GM19193 (cell line): ENCODE measurements around the gene PRODH2.

Source experiments
- POLR2A ChIP-seq: IDR thresholded peaks from 4 replicates; pipeline ENCODE4 v1.6.1; 2011; ENCODE audit not compliant: insufficient read depth, insufficient read length; ENCODE audit errors: extremely low read depth

PRODH2 gene

GRCh38 chr19:35846038-35846668, 33.5 kb upstream of the PRODH2 start:
- no peak for TF ChIP-seq POLR2A

GRCh38 chr19:35845215-35846037, 32.8 kb upstream of the PRODH2 start:
- no peak for TF ChIP-seq POLR2A

DNA sequence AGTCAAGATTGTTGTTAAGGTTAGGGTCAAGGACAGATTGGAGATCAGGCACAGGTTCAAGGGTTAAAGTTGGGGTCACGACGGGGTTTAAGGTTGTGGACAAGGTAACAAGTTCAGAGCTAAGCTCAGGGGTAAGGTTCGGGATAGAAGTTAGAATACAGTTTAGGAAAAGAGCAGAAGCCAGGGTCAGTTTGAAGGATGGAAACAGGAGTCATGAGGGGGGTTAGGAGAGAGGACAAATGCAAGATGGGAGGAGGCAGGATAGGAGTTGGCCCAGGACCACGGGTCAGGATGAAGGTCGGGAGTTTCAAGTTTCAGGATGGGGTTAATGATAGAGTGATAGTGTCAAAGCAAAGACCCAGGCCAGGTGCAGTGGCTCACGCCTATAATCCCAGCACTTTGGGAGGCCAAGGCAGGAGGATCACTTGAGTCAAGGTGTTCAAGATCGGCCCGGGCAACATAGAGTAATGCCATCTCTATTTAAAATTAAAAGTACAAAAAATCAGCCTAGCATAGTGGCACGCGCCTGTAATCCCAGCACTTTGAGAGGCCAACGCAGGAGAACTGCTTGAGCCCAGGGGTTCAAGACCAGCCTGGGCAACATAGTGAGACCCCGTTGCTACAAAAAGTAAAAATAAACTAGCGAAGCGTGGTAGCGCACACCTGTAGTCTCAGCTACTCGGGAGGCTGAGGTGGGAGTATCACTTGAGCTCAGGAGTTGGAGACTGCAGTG, 32.0 kb upstream of the PRODH2 start:
- TF ChIP-seq POLR2A, result no peak

GRCh38 chr19:35843676-35844481, 31.2 kb upstream of the PRODH2 start:
- TF ChIP-seq POLR2A, result no peak

GRCh38 chr19:35842666-35843272, 30.1 kb upstream of the PRODH2 start:
- TF ChIP-seq POLR2A, result no peak

- TF ChIP-seq POLR2A, result no peak
Observed at GRCh38 chr19:35841961-35842595, 29.4 kb upstream of the PRODH2 start.

DNA sequence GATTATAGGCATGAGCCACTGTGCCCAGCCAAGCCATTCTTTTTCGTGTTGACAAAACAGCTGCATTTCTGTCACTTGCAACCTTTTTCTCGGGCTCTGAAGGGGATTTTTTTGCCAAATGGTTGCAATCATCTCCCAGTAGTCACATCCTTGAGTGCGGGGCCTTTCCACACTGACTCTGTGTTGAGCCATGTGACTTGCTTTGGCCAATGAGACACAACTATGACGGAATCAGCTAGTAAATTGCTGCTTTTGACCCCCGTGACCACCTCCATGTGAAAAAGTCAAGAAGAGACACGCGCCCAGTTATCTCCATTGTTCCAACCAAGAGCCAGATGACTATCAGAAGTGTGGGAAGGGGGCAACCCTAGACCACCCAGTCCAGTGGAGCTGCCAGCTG, 21.3 kb upstream of the PRODH2 start:
- no peak for TF ChIP-seq POLR2A

DNA sequence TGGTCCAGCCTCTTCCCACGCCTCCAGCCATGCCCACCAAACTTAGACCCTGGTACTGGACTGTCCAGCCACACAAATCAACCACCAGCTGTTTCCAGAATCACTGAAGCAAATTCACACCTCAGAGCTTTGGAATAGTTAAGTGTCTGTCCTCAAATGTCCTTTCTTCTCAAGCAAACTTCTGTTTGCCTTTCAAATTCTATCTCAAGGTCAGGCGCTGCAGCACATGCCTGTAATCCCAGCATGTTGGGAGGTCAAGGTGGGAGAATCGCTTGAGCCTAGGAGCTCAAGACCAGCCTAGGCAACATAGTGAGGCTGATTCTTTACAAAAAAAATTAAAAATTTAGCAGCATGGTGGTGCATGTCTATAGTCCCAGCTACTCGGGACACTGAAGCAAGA, 19.4 kb upstream of the PRODH2 start:
- TF ChIP-seq POLR2A, result no peak

- no peak for TF ChIP-seq POLR2A
Observed at GRCh38 chr19:35830986-35831385, 18.3 kb upstream of the PRODH2 start.

DNA sequence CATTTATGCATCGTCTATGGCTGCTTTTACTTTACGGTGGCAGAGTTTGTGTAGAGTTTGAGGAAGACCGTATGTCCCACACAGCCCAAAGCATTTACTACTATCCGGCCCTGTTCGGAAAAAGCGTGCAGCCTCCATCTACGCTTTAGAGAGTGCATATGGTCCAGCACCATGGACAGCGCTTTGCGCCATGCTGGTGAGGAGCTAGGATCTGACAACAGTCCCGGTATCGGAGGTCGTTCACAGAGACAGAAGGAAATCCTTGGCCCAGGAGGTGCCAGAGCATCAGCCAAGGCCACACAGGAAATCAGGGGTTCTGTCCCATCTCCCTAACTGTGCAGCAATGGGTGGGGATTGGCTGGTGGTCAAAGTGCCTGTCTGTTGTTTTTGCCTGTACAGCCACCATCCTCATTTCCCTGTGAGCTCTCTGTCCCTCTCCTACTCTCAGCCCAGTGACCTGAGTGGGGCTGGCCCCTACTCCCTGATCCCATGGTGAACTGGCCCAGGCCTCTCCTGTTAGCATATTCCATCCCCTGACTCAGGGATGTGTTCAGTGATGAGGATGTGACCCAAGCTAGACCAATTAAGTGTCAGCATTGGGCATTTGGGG, 16.2 kb upstream of the PRODH2 start:
- TF ChIP-seq POLR2A, result no peak

GRCh38 chr19:35824150-35824549, 11.5 kb upstream of the PRODH2 start:
- TF ChIP-seq POLR2A, result no peak

- no peak for TF ChIP-seq POLR2A
Observed at GRCh38 chr19:35822579-35822978, 9.9 kb upstream of the PRODH2 start.

GRCh38 chr19:35818445-35818844, 5.8 kb upstream of the PRODH2 start:
- no peak for TF ChIP-seq POLR2A

DNA sequence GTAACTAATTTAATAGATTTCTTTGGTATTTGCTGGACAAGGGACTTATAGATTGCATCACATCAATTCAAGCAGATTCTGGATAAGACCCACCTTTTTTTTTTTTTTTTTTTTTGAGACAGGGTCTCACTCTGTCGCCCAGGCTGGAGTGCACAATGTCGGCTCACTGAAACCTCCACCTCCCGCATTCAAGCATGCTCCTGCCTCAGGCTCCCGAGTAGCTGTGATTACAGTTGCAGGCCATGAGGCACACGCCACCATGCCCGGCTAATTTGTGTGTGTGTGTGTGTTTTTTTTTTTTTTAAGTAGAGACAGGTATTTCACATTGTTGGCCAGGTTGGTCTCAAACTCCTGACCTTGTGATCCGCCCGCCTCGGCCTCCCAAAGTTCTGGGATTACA, 4.2 kb upstream of the PRODH2 start:
- no peak for TF ChIP-seq POLR2A
